Non-pigmented ciliary epithelial cell (primary cell): ENCODE results near the gene GALNT9.

ENCODE experiments used
- DNase-seq: peaks from one replicate; pipeline ENCODE4 v3.0.0-alpha.2; 2010; ENCODE audit warnings: low read depth

GALNT9 gene

GRCh38 chr12:132213359-132214160 is 115.8 kb downstream of the GALNT9 start:
- DNase-seq = no peak

GRCh38 chr12:132211816-132212215 is 117.6 kb downstream of the GALNT9 start:
- no peak for DNase-seq

- no peak for DNase-seq
Observed at GRCh38 chr12:132211326-132211725, 118.1 kb downstream of the GALNT9 start.

GRCh38 chr12:132210223-132211055 is 119.0 kb downstream of the GALNT9 start:
- DNase-seq = no peak

- DNase-seq = no peak
Observed at GRCh38 chr12:132209619-132210222, 119.7 kb downstream of the GALNT9 start.

- DNase-seq = no peak
Observed at GRCh38 chr12:132208153-132208823, 121.1 kb downstream of the GALNT9 start.

- DNase-seq = no peak
Observed at GRCh38 chr12:132207083-132207775, 122.2 kb downstream of the GALNT9 start.

GRCh38 chr12:132206046-132206434 is 123.3 kb downstream of the GALNT9 start:
- no peak for DNase-seq

GRCh38 chr12:132205271-132206045 is 123.9 kb downstream of the GALNT9 start:
- DNase-seq = no peak

- no peak for DNase-seq
Observed at GRCh38 chr12:132204793-132205270, 124.6 kb downstream of the GALNT9 start.

- DNase-seq = no peak
Observed at GRCh38 chr12:132204063-132204792, 125.2 kb downstream of the GALNT9 start.

GRCh38 chr12:132202929-132203721 is 126.3 kb downstream of the GALNT9 start:
- no peak for DNase-seq

- DNase-seq = no peak
Observed at GRCh38 chr12:132201391-132202120, 127.8 kb downstream of the GALNT9 start.

GRCh38 chr12:132200800-132201199 is 128.6 kb downstream of the GALNT9 start:
- DNase-seq = no peak

GRCh38 chr12:132199526-132200319 is 129.7 kb downstream of the GALNT9 start:
- DNase-seq = no peak

- no peak for DNase-seq
Observed at GRCh38 chr12:132199101-132199500, 130.3 kb downstream of the GALNT9 start.

- no peak for DNase-seq
Observed at GRCh38 chr12:132197581-132198354, 131.6 kb downstream of the GALNT9 start.
